Left forelimb (tissue), 1 donor: ENCODE results near the gene RAB40C.
"Not testable (repeated sequence)": the region's sequence is repeated elsewhere in the genome, so short reads cannot be mapped to it uniquely, and the experiment has no call there.

Experiments used
- DNase-seq: peaks from one replicate; pipeline ENCODE4 v3.0.0-alpha.2; 2018; ENCODE audit warnings: low spot score

The RAB40C gene

GRCh38 chr16:590815-591200 is 942 bp downstream of the RAB40C start:
- DNase-seq, result no peak

GRCh38 chr16:591231-591630 is 1.4 kb downstream of the RAB40C start:
- no peak for DNase-seq

- no peak for DNase-seq
Measured at GRCh38 chr16:591892-592517, 2.1 kb downstream of the RAB40C start.

- DNase-seq, result no peak
Measured at GRCh38 chr16:592518-593306, 2.8 kb downstream of the RAB40C start.

GRCh38 chr16:593406-593805 is 3.5 kb downstream of the RAB40C start:
- no peak for DNase-seq

- DNase-seq, result no peak
Measured at GRCh38 chr16:593807-594206, 3.9 kb downstream of the RAB40C start.

GRCh38 chr16:595094-595528 is 5.2 kb downstream of the RAB40C start:
- no peak for DNase-seq

- DNase-seq, result no peak
Measured at GRCh38 chr16:595942-596735, 6.3 kb downstream of the RAB40C start.

- no peak for DNase-seq
Measured at GRCh38 chr16:596736-597060, 6.8 kb downstream of the RAB40C start.

GRCh38 chr16:597655-598054 is 7.8 kb downstream of the RAB40C start:
- not testable (repeated sequence) for DNase-seq

- no peak for DNase-seq
Measured at GRCh38 chr16:598823-599739, 9.2 kb downstream of the RAB40C start.

- DNase-seq, result no peak
Measured at GRCh38 chr16:600781-601180, 10.9 kb downstream of the RAB40C start.

- DNase-seq, result no peak
Measured at GRCh38 chr16:603933-604332, 14.1 kb downstream of the RAB40C start.

GRCh38 chr16:606656-607307 is 16.9 kb downstream of the RAB40C start:
- no peak for DNase-seq

GRCh38 chr16:608019-608418 is 18.2 kb downstream of the RAB40C start:
- no peak for DNase-seq

GRCh38 chr16:609316-609715 is 19.4 kb downstream of the RAB40C start:
- no peak for DNase-seq

- DNase-seq, result no peak
Measured at GRCh38 chr16:609984-610383, 20.1 kb downstream of the RAB40C start.

- DNase-seq, result no peak
Measured at GRCh38 chr16:610513-611381, 20.9 kb downstream of the RAB40C start.

GRCh38 chr16:615122-615521 is 25.3 kb downstream of the RAB40C start:
- no peak for DNase-seq
